ENCODE data around the gene P2RY8. TPM values are rescaled to one million over a fixed set of nuclear protein-coding genes. Genes with fewer than 3 reads are reported as not detected.
"Not testable (repeated sequence)": the region's sequence is repeated elsewhere in the genome, so short reads cannot be mapped to it uniquely, and the experiment has no call there.

The P2RY8 gene
- total RNA-seq, 2 donors from 2014 or later = 4.0 to 4.2 TPM

GRCh38 chrX:1435241-1435895 lies 101.6 kb downstream of the P2RY8 start:
- DNase-seq (ENCODE audit: low spot score) (no peak), ATAC-seq (ENCODE audit: insufficient number of reproducible peaks, low FRiP score, low read depth) (no peak)
- Histone ChIP-seq H3K9me3 (no peaks in the 10 kb centered on the region), H3K4me1 (ENCODE audit: control insufficient read depth in 1 of 2, low read depth in 2 of 2) (no peaks in the 10 kb centered on the region), H3K36me3 (peaks cover 35% of the 10 kb centered on the region), H3K27me3 (replicated peaks; ENCODE audit: insufficient read depth) (no peaks in the 10 kb centered on the region), H3K27ac (no peak overlapping the region), H3K4me3 (no peak overlapping the region)
- no peak for TF ChIP-seq CTCF (IDR thresholded peaks at IDR 0.05)

- Histone ChIP-seq H3K27ac (no peak overlapping the region), H3K36me3 (peaks cover 40% of the 10 kb centered on the region), H3K4me1 (ENCODE audit: control insufficient read depth in 1 of 2, low read depth in 2 of 2) (no peaks in the 10 kb centered on the region), H3K9me3 (no peaks in the 10 kb centered on the region), H3K27me3 (replicated peaks; ENCODE audit: insufficient read depth) (no peaks in the 10 kb centered on the region), H3K4me3 (no peak overlapping the region)
- no peak for DNase-seq (ENCODE audit: low spot score)
- TF ChIP-seq CTCF (IDR thresholded peaks at IDR 0.05) = no peak
- no peak for ATAC-seq (ENCODE audit: insufficient number of reproducible peaks, low FRiP score, low read depth)
Measured at GRCh38 chrX:1434871-1435240, 102.1 kb downstream of the P2RY8 start.

- Histone ChIP-seq H3K36me3 (peaks cover 36% of the 10 kb centered on the region), H3K4me3 (no peak overlapping the region), H3K4me1 (ENCODE audit: control insufficient read depth in 1 of 2, low read depth in 2 of 2) (no peaks in the 10 kb centered on the region), H3K27me3 (replicated peaks; ENCODE audit: insufficient read depth) (no peaks in the 10 kb centered on the region), H3K27ac (no peak overlapping the region), H3K9me3 (no peaks in the 10 kb centered on the region)
- ATAC-seq (ENCODE audit: insufficient number of reproducible peaks, low FRiP score, low read depth) (no peak), DNase-seq (ENCODE audit: low spot score) (no peak)
- no peak for TF ChIP-seq CTCF (IDR thresholded peaks at IDR 0.05)
Measured at GRCh38 chrX:1433646-1434357, 103.2 kb downstream of the P2RY8 start.

- TF ChIP-seq CTCF (IDR thresholded peaks at IDR 0.05) = no peak
- H3K36me3 ChIP-seq = peaks cover 27% of the 10 kb centered on the region
- H3K4me1 ChIP-seq (ENCODE audit: control insufficient read depth in 1 of 2, low read depth in 2 of 2) = no peaks in the 10 kb centered on the region
- H3K4me3 ChIP-seq = no peak overlapping the region
- H3K9me3 ChIP-seq = no peaks in the 10 kb centered on the region
- DNase-seq (ENCODE audit: low spot score) = no peak
- H3K27me3 ChIP-seq (replicated peaks; ENCODE audit: insufficient read depth) = no peaks in the 10 kb centered on the region
- ATAC-seq (ENCODE audit: insufficient number of reproducible peaks, low FRiP score, low read depth) = no peak
- H3K27ac ChIP-seq = no peak overlapping the region
Measured at GRCh38 chrX:1430451-1430850, 106.5 kb downstream of the P2RY8 start.

- H3K27ac ChIP-seq = no peak overlapping the region
- H3K4me3 ChIP-seq = no peak overlapping the region
- ATAC-seq (ENCODE audit: insufficient number of reproducible peaks, low FRiP score, low read depth) (no peak), DNase-seq (ENCODE audit: low spot score) (no peak)
- TF ChIP-seq CTCF (IDR thresholded peaks at IDR 0.05) = no peak
- H3K27me3 ChIP-seq (replicated peaks; ENCODE audit: insufficient read depth) = no peaks in the 10 kb centered on the region
- H3K4me1 ChIP-seq (ENCODE audit: control insufficient read depth in 1 of 2, low read depth in 2 of 2) = no peaks in the 10 kb centered on the region
- H3K36me3 ChIP-seq = peaks cover 33% of the 10 kb centered on the region
- peaks cover 6% of the 10 kb centered on the region for H3K9me3 ChIP-seq
Measured at GRCh38 chrX:1427756-1428155, 109.2 kb downstream of the P2RY8 start.

- Histone ChIP-seq H3K9me3 (peaks cover 11% of the 10 kb centered on the region), H3K36me3 (peaks cover 47% of the 10 kb centered on the region)
- DNase-seq (ENCODE audit: low spot score); H3K4me1 ChIP-seq (ENCODE audit: control insufficient read depth in 1 of 2, low read depth in 2 of 2); H3K27ac ChIP-seq; H3K4me3 ChIP-seq; ATAC-seq (ENCODE audit: insufficient number of reproducible peaks, low FRiP score, low read depth); H3K27me3 ChIP-seq (replicated peaks; ENCODE audit: insufficient read depth): not testable (repeated sequence)
Measured at GRCh38 chrX:1426321-1426720, 110.7 kb downstream of the P2RY8 start.

Data from thoracic aorta (tissue), 2 donors.